NT2/D1 (cell line): ENCODE measurements around the gene YKT6.

Experiments
- SUZ12 ChIP-seq: IDR thresholded peaks from 2 replicates; pipeline ENCODE4 v1.6.1; 2011; ENCODE audit not compliant: insufficient read length, insufficient read depth; ENCODE audit errors: extremely low read depth
- YY1 ChIP-seq: IDR thresholded peaks from 2 replicates; pipeline ENCODE4 v1.6.1; 2011; ENCODE audit not compliant: insufficient read length, insufficient read depth
- ZNF274 ChIP-seq: IDR thresholded peaks from 2 replicates; pipeline ENCODE4 v1.6.1; 2011; ENCODE audit warnings: mild to moderate bottlenecking, low read depth, low read length

GRCh38 chr7:44151956-44152355, 48.8 kb upstream of the YKT6 start:
- TF ChIP-seq ZNF274: no peak
- TF ChIP-seq YY1: no peak
- TF ChIP-seq SUZ12: no peak
